HepG2 (cell line): ENCODE measurements around the gene CLIC3. TPM values are rescaled to one million over a fixed set of nuclear protein-coding genes. Genes with fewer than 3 reads are reported as not detected.

Source experiments
- CEBPG ChIP-seq: IDR thresholded peaks from 2 replicates; pipeline ENCODE4 v1.6.1; 2016
- FOXP1 ChIP-seq, 2 experiments: fragments of 450-650 bp in 1 of 2; IDR thresholded peaks; 2 replicates each; pipeline ENCODE4 v1.6.1; 2017 to 2018; ENCODE audit warnings: antibody characterized with exemption in 1 of 2
- HNF4A ChIP-seq: sonication (generic); formaldehyde crosslinking; IDR thresholded peaks from 2 replicates; pipeline ENCODE4 v1.4.0; 2020; ENCODE audit warnings: missing genetic modification reagents
- KLF9 ChIP-seq: IDR thresholded peaks from 2 replicates; pipeline ENCODE4 v1.6.1; 2016; ENCODE audit warnings: low read depth
- KMT2A ChIP-seq: sonication (generic); formaldehyde crosslinking; IDR thresholded peaks from 2 replicates; pipeline ENCODE4 v1.4.0; 2020; ENCODE audit warnings: missing genetic modification reagents
- MED1 ChIP-seq: sonication (generic); formaldehyde crosslinking; IDR thresholded peaks from 2 replicates; pipeline ENCODE4 v1.4.0; 2020; ENCODE audit warnings: missing genetic modification reagents
- MLXIP ChIP-seq: sonication (generic); formaldehyde crosslinking; IDR thresholded peaks from 2 replicates; pipeline ENCODE4 v1.9.0; 2021; ENCODE audit warnings: missing genetic modification reagents, borderline replicate concordance
- MTA1 ChIP-seq: sonication (generic); formaldehyde crosslinking; IDR thresholded peaks from 2 replicates; pipeline ENCODE4 v1.4.0; 2020; ENCODE audit warnings: missing genetic modification reagents, mild to moderate bottlenecking, borderline replicate concordance
- SALL2 ChIP-seq: sonication (generic); formaldehyde crosslinking; IDR thresholded peaks from 2 replicates; pipeline ENCODE4 v1.8.1; 2023; ENCODE audit warnings: mild to moderate bottlenecking, missing genetic modification reagents, inconsistent platforms
- SNAPC4 ChIP-seq: sonication (generic); formaldehyde crosslinking; IDR thresholded peaks from 2 replicates; pipeline ENCODE4 v1.4.0; 2020; ENCODE audit warnings: mild to moderate bottlenecking, missing genetic modification reagents
- STAT6 ChIP-seq: sonication (generic); formaldehyde crosslinking; IDR thresholded peaks from 2 replicates; pipeline ENCODE4 v1.4.0; 2020; ENCODE audit warnings: missing genetic modification reagents, mild to moderate bottlenecking, borderline replicate concordance
- TRAFD1 ChIP-seq: sonication (generic); formaldehyde crosslinking; IDR thresholded peaks from 2 replicates; pipeline ENCODE4 v1.5.1; 2020; ENCODE audit warnings: missing genetic modification reagents, mild to moderate bottlenecking, borderline replicate concordance
- ZNF160 ChIP-seq: sonication (generic); formaldehyde crosslinking; IDR thresholded peaks from 2 replicates; pipeline ENCODE4 v1.8.0; 2022; ENCODE audit warnings: mild to moderate bottlenecking, inconsistent platforms, missing genetic modification reagents
- ZNF263 ChIP-seq: sonication (generic); formaldehyde crosslinking; IDR thresholded peaks from 2 replicates; pipeline ENCODE4 v1.4.0; 2020; ENCODE audit warnings: missing genetic modification reagents
- ZNF282 ChIP-seq: fragments of 450-650 bp; IDR thresholded peaks from 2 replicates; pipeline ENCODE4 v1.6.1; 2018; ENCODE audit not compliant: partially characterized antibody
- ZNF766 ChIP-seq: sonication (generic); formaldehyde crosslinking; IDR thresholded peaks from 2 replicates; pipeline ENCODE4 v1.5.0; 2020; ENCODE audit warnings: missing genetic modification reagents, borderline replicate concordance
- ZNF777 ChIP-seq: sonication (generic); formaldehyde crosslinking; IDR thresholded peaks from 2 replicates; pipeline ENCODE4 v1.4.0; 2020; ENCODE audit warnings: missing genetic modification reagents
- ZNF83 ChIP-seq: sonication (generic); formaldehyde crosslinking; IDR thresholded peaks from 2 replicates; pipeline ENCODE4 v1.4.0; 2020; ENCODE audit warnings: missing genetic modification reagents, mild to moderate bottlenecking, borderline replicate concordance
- polyA plus RNA-seq, 8 experiments: library from polyadenylated mRNA; depleted of rRNA in 3 of 8; stranded (reverse) in 7 of 8; unstranded in 1 of 8; fragments of >200 nt; fragmentation: Illumina TruSeq in 4 of 8; extraction: Trizol in 4 of 8; gene quantifications; 2 replicates each; pipeline versions ENCODE4 v1.2.1 to v1.2.3, GENCODE V29; 2011 to 2016; ENCODE audit warnings: low read depth in 4 of 8, missing spikeins in 1 of 8, mixed read lengths in 1 of 8; ENCODE audit not compliant: insufficient read depth in 1 of 8
- total RNA-seq, 5 experiments: library from RNA; depleted of rRNA; stranded (reverse); fragments of >200 nt; fragmentation: Illumina TruSeq; extraction: Trizol; gene quantifications; 2 replicates each; pipeline ENCODE4 v1.2.3, GENCODE V29; 2016; ENCODE audit warnings: low read depth in 1 of 5

CLIC3 gene
- total and polyA plus RNA-seq, 2 of the 13 experiments (the other 11 are each of a cell fraction or from before 2014, with no cell fraction given) = 0.51 to 1.5 TPM

GRCh38 chr9:136949239-136949816, 47.0 kb downstream of the CLIC3 start (continued):
- TF ChIP-seq ZNF766 (CRISPR knock-in tag) (0 out of 2 replicates have a peak, but pooled peaks have one; percentile 33), SNAPC4 (no peak), MTA1 (0 out of 2 replicates have a peak, but pooled peaks have one; percentile 34), MED1 (CRISPR knock-in tag) (0 out of 2 replicates have a peak, but pooled peaks have one; percentile 44), KLF9 (CRISPR knock-in tag) (no peak), ZNF83 (CRISPR knock-in tag) (no peak), TRAFD1 (CRISPR knock-in tag) (no peak), CEBPG (CRISPR knock-in tag) (peak; percentile 67), ZNF282 (no peak), HNF4A (CRISPR knock-in tag) (peak; percentile 85), KMT2A (CRISPR knock-in tag) (no peak), SALL2 (CRISPR knock-in tag) (no peak), FOXP1 (IDR thresholded peaks at IDR 0.05) (no peak), FOXP1 (CRISPR knock-in tag; IDR thresholded peaks at IDR 0.05) (peak; percentile 47; the same call in 1 of the 2 replicates), STAT6 (CRISPR knock-in tag) (no peak), ZNF777 (CRISPR knock-in tag) (peak; percentile 77), ZNF263 (peak; percentile 97), ZNF160 (CRISPR knock-in tag) (no peak), MLXIP (CRISPR knock-in tag) (no peak)
